ENCODE measurements around the gene LACTB. TPM values are rescaled to one million over a fixed set of nuclear protein-coding genes. Genes with fewer than 3 reads are reported as not detected.

The LACTB gene
- total RNA-seq, 1 donor from 2014 or later, result 10.2 TPM

DNA sequence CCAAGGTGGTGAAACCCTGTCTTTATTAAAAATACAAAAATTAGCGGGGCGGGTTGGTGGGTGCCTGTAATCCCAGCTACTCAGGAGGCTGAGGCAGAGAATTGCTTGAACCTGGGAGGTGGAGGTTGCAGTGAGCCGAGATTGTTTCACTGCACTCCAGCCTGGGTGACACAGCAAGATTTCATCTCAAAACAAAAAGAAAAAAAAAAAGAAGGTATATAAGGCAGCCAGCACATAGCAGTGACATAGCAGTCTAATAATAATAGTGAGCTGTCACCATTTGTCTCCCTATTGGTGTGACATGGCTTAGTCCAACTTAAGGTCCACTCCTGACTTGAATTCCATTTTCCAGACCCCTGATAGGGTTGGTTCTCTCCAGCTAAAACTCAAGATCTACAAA, 8.8 kb upstream of the LACTB start:
- H3K27me3 Mint-ChIP-seq, result peaks cover 5% of the 10 kb centered on the region
- no peaks in the 10 kb centered on the region for H3K36me3 Mint-ChIP-seq (ENCODE audit: insufficient read depth)
- no peak for TF ChIP-seq CTCF (IDR thresholded peaks at IDR 0.05; ENCODE audit: unreplicated experiment)
- H3K27ac Mint-ChIP-seq, result no peak overlapping the region
- no peaks in the 10 kb centered on the region for H3K4me1 Mint-ChIP-seq (ENCODE audit: low read depth)
- no peak overlapping the region for H3K4me3 Mint-ChIP-seq (ENCODE audit: low read depth)
- no peak for DNase-seq (ENCODE audit: low spot score, unreplicated experiment)
- no peaks in the 10 kb centered on the region for H3K9me3 Mint-ChIP-seq (ENCODE audit: low read depth)

- H3K27me3 Mint-ChIP-seq, result peaks cover 4% of the 10 kb centered on the region
- DNase-seq (ENCODE audit: low spot score, unreplicated experiment), result no peak
- no peak for TF ChIP-seq CTCF (IDR thresholded peaks at IDR 0.05; ENCODE audit: unreplicated experiment)
- no peak overlapping the region for H3K4me3 Mint-ChIP-seq (ENCODE audit: low read depth)
- peaks cover 3% of the 10 kb centered on the region for H3K9me3 Mint-ChIP-seq (ENCODE audit: low read depth)
- no peaks in the 10 kb centered on the region for H3K36me3 Mint-ChIP-seq (ENCODE audit: insufficient read depth)
- no peak overlapping the region for H3K27ac Mint-ChIP-seq
- no peaks in the 10 kb centered on the region for H3K4me1 Mint-ChIP-seq (ENCODE audit: low read depth)
Measured at GRCh38 chr15:63114465-63114864, 7.2 kb upstream of the LACTB start.

GRCh38 chr15:63118854-63119253, 2.8 kb upstream of the LACTB start:
- peaks cover 9% of the 10 kb centered on the region for H3K9me3 Mint-ChIP-seq (ENCODE audit: low read depth)
- H3K27ac Mint-ChIP-seq, result no peak overlapping the region
- peaks cover 4% of the 10 kb centered on the region for H3K4me1 Mint-ChIP-seq (ENCODE audit: low read depth)
- H3K27me3 Mint-ChIP-seq, result no peaks in the 10 kb centered on the region
- DNase-seq (ENCODE audit: low spot score, unreplicated experiment), result no peak
- H3K36me3 Mint-ChIP-seq (ENCODE audit: insufficient read depth), result peaks cover 2% of the 10 kb centered on the region
- no peak for TF ChIP-seq CTCF (IDR thresholded peaks at IDR 0.05; ENCODE audit: unreplicated experiment)
- H3K4me3 Mint-ChIP-seq (ENCODE audit: low read depth), result no peak overlapping the region

GRCh38 chr15:63122002-63122875, 578 bp downstream of the LACTB start:
- H3K9me3 Mint-ChIP-seq (ENCODE audit: low read depth), result peaks cover 9% of the 10 kb centered on the region
- no peaks in the 10 kb centered on the region for H3K27me3 Mint-ChIP-seq
- H3K27ac Mint-ChIP-seq, result peak overlapping the region; percentile 85
- H3K4me3 Mint-ChIP-seq (ENCODE audit: low read depth), result peak overlapping the region; percentile 87
- DNase-seq (ENCODE audit: low spot score, unreplicated experiment), result peak; percentile 82
- TF ChIP-seq CTCF (IDR thresholded peaks at IDR 0.05; ENCODE audit: unreplicated experiment), result peak; percentile 50
- peaks cover 4% of the 10 kb centered on the region for H3K4me1 Mint-ChIP-seq (ENCODE audit: low read depth)
- H3K36me3 Mint-ChIP-seq (ENCODE audit: insufficient read depth), result peaks cover 2% of the 10 kb centered on the region

- Mint-ChIP-seq H3K27ac (no peak overlapping the region), H3K9me3 (ENCODE audit: low read depth) (peaks cover 6% of the 10 kb centered on the region), H3K4me1 (ENCODE audit: low read depth) (peaks cover 4% of the 10 kb centered on the region), H3K4me3 (ENCODE audit: low read depth) (no peak overlapping the region), H3K36me3 (ENCODE audit: insufficient read depth) (peaks cover 7% of the 10 kb centered on the region), H3K27me3 (no peaks in the 10 kb centered on the region)
- DNase-seq (ENCODE audit: low spot score, unreplicated experiment), result no peak
- no peak for TF ChIP-seq CTCF (IDR thresholded peaks at IDR 0.05; ENCODE audit: unreplicated experiment)
Measured at GRCh38 chr15:63124506-63124905, 2.8 kb downstream of the LACTB start.

All from progenitor cell of endocrine pancreas (in vitro differentiated cells).